RWPE1 (cell line): ENCODE results near the gene MPZL3.
"Not testable (repeated sequence)": the region's sequence is repeated elsewhere in the genome, so short reads cannot be mapped to it uniquely, and the experiment has no call there.

Experiments used
- CTCF ChIA-PET: fragments of 350-600 bp; sonication (Branson Sonifier 250); formaldehyde crosslinking; extraction: SDS; loops from one replicate; lab custom pipeline; 2021; lab: Yijun Ruan, JAX
- POLR2A ChIA-PET: fragments of 400-600 bp; formaldehyde crosslinking; extraction: SDS; loops from one replicate; lab custom pipeline; 2020; ENCODE audit warnings: antibody characterized with exemption; ENCODE audit not compliant: low non-redundant PET; lab: Yijun Ruan, JAX
- DNase-seq: peaks from one replicate; pipeline ENCODE4 v3.0.0; 2012; ENCODE audit warnings: low spot score
- H3K27ac ChIP-seq: fragments of 450-650 bp; 2 replicates; pipeline ENCODE4 v1.5.1; 2017
- CTCF ChIP-seq: fragments of 450-650 bp; conservative IDR thresholded peaks from 2 replicates; pipeline ENCODE4 v1.5.1; 2017; ENCODE audit warnings: low read depth, mild to moderate bottlenecking

MPZL3 gene

GRCh38 chr11:118194835-118195627, 57.1 kb downstream of the MPZL3 start:
- TF ChIP-seq CTCF, result no peak
- CTCF ChIA-PET, result interaction anchor here (0.6 to 1.3 kb wide), 3 partner anchors 19 to 96 kb away, joined by 3 to 6 read pairs (median 4); no protein-coding TSS in a partner anchor
- H3K27ac ChIP-seq, result peak overlapping the region; percentile 62
- DNase-seq, result peak; percentile 86
- POLR2A ChIA-PET, result interaction anchor here (0.6 to 0.7 kb wide), 2 partner anchors 43 to 377 kb away, joined by 4 to 5 read pairs; partner anchors contain the start of genes ARCN1 and SCN4B

- TF ChIP-seq CTCF, result no peak
- no peak overlapping the region for H3K27ac ChIP-seq
- CTCF ChIA-PET, result no interaction called here
- POLR2A ChIA-PET, result interaction anchor here (0.6 kb wide), 1 partner anchor 42 kb away, joined by 4 read pairs; the partner anchor contains the start of gene SCN4B
- DNase-seq, result no peak
These were observed 58.1 kb downstream of the MPZL3 start for GRCh38 chr11:118193910-118194566.

- POLR2A ChIA-PET, H3K27ac ChIP-seq, DNase-seq: not testable (repeated sequence)
- CTCF ChIA-PET, result interaction anchor here (1.5 kb wide), 1 partner anchor 21 kb away, joined by 7 read pairs; no protein-coding TSS in a partner anchor
These were observed 59.3 kb downstream of the MPZL3 start for GRCh38 chr11:118192817-118193216.

GRCh38 chr11:118190942-118191506, 61.1 kb downstream of the MPZL3 start:
- DNase-seq, H3K27ac ChIP-seq, POLR2A ChIA-PET: not testable (repeated sequence)
- CTCF ChIA-PET, result interaction anchor here (1.5 kb wide), 1 partner anchor 19 kb away, joined by 7 read pairs; no protein-coding TSS in a partner anchor

GRCh38 chr11:118186346-118187107, 65.6 kb downstream of the MPZL3 start:
- no peak for DNase-seq
- POLR2A ChIA-PET, result no interaction called here
- H3K27ac ChIP-seq, result no peak overlapping the region
- TF ChIP-seq CTCF, result no peak
- CTCF ChIA-PET, result interaction anchor here (2.0 kb wide), 1 partner anchor 15 kb away, joined by 8 read pairs; no protein-coding TSS in a partner anchor

GRCh38 chr11:118184784-118185579, 67.2 kb downstream of the MPZL3 start:
- ChIA-PET POLR2A (no interaction called here), CTCF (interaction anchor here (0.8 to 2.0 kb wide), 2 partner anchors 10 to 14 kb away, joined by 4 to 8 read pairs; no protein-coding TSS in a partner anchor)
- no peak for TF ChIP-seq CTCF
- no peak for DNase-seq
- H3K27ac ChIP-seq, result no peak overlapping the region

- H3K27ac ChIP-seq, POLR2A ChIA-PET, DNase-seq: not testable (repeated sequence)
- CTCF ChIA-PET, result interaction anchor here (0.6 kb wide), 1 partner anchor 280 kb away, joined by 3 read pairs; no protein-coding TSS in a partner anchor
These were observed 68.5 kb downstream of the MPZL3 start for GRCh38 chr11:118183691-118184090.
